Progenitor cell of endocrine pancreas (in vitro differentiated cells): ENCODE measurements around the gene CCDC126. TPM values are rescaled to one million over a fixed set of nuclear protein-coding genes. Genes with fewer than 3 reads are reported as not detected.

ENCODE experiments used
- DNase-seq: peaks from one replicate; pipeline ENCODE4 v3.0.0; 2021; ENCODE audit warnings: low spot score; ENCODE audit not compliant: unreplicated experiment
- H3K27ac Mint-ChIP-seq: 2 replicates; pipeline ENCODE4 v1.8.0; 2021; ENCODE audit warnings: mild to moderate bottlenecking, moderate library complexity, mixed read lengths
- H3K27me3 Mint-ChIP-seq: 2 replicates; pipeline ENCODE4 v1.8.0; 2021; ENCODE audit warnings: mixed read lengths
- H3K36me3 Mint-ChIP-seq: 2 replicates; pipeline ENCODE4 v1.8.0; 2022; ENCODE audit warnings: mixed read lengths; ENCODE audit not compliant: insufficient read depth
- H3K4me1 Mint-ChIP-seq: 2 replicates; pipeline ENCODE4 v1.8.0; 2021; ENCODE audit warnings: low read depth, mixed read lengths
- H3K4me3 Mint-ChIP-seq: 2 replicates; pipeline ENCODE4 v1.8.0; 2021; ENCODE audit warnings: low read depth, mild to moderate bottlenecking, moderate library complexity, mixed read lengths
- H3K9me3 Mint-ChIP-seq: 2 replicates; pipeline ENCODE4 v1.8.0; 2021; ENCODE audit warnings: low read depth, mixed read lengths
- total RNA-seq: library from RNA; stranded (reverse); gene quantifications from 2 replicates; pipeline ENCODE4 v1.2.1, GENCODE V29; 2021
- TF ChIP-seq, protein P1 (sequence below): fragments of 200-600 bp; sonication (generic); IDR thresholded peaks from one replicate; pipeline ENCODE4 v1.5.0; 2021; ENCODE audit warnings: antibody characterized with exemption, mild to moderate bottlenecking; ENCODE audit not compliant: unreplicated experiment

CCDC126 gene
- total RNA-seq, 1 donor from 2014 or later = 21.3 TPM

DNA sequence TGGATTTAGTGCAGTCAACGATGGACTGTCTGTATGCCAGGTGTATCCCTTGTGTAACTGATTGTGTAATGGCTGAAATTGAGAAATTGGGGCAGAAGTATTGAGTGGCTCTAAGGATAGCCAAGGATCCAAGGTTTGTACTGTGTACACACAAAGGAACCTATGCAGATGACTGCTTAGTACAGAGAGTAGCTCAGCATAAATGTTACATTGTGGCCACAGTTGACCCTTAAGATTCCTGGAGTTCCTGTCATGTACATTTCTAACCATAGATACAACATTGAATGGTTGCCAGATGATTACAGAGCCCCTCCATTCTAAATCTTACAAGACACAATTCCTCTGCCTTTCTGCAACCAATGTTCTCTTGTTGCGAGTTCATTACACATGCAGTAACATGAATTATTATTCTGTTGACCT lies 25.3 kb downstream of the CCDC126 start:
- H3K27me3 Mint-ChIP-seq = no peaks in the 10 kb centered on the region
- peaks cover 6% of the 10 kb centered on the region for H3K4me1 Mint-ChIP-seq
- TF ChIP-seq, protein P1, sequence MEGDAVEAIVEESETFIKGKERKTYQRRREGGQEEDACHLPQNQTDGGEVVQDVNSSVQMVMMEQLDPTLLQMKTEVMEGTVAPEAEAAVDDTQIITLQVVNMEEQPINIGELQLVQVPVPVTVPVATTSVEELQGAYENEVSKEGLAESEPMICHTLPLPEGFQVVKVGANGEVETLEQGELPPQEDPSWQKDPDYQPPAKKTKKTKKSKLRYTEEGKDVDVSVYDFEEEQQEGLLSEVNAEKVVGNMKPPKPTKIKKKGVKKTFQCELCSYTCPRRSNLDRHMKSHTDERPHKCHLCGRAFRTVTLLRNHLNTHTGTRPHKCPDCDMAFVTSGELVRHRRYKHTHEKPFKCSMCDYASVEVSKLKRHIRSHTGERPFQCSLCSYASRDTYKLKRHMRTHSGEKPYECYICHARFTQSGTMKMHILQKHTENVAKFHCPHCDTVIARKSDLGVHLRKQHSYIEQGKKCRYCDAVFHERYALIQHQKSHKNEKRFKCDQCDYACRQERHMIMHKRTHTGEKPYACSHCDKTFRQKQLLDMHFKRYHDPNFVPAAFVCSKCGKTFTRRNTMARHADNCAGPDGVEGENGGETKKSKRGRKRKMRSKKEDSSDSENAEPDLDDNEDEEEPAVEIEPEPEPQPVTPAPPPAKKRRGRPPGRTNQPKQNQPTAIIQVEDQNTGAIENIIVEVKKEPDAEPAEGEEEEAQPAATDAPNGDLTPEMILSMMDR = no peak
- H3K4me3 Mint-ChIP-seq = no peak overlapping the region
- H3K36me3 Mint-ChIP-seq = peaks cover 22% of the 10 kb centered on the region
- H3K27ac Mint-ChIP-seq = no peak overlapping the region
- peaks cover 15% of the 10 kb centered on the region for H3K9me3 Mint-ChIP-seq
- DNase-seq = no peak

DNA sequence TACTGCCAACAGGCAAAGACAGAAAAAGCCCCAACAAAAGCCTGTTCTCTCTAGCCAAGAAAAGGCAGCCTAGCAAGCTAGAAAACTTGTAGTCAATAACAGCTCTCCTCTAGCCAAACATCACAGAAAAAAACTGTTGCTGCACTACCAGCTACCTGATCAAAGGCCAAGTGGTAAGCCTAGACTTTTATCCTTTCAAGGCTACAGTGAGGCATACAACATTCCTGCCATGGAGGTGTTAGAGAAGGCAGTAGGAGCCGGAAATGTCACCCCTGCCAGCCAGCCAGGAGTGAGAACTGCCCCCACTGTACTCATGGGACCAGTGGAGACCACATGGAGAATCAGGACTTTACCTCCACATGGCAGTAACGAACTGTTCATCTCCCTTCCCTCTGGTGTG lies 31.2 kb downstream of the CCDC126 start:
- H3K36me3 Mint-ChIP-seq = peaks cover 7% of the 10 kb centered on the region
- H3K4me3 Mint-ChIP-seq = no peak overlapping the region
- peaks cover 4% of the 10 kb centered on the region for H3K9me3 Mint-ChIP-seq
- TF ChIP-seq, protein P1 = no peak
- no peak for DNase-seq
- H3K27me3 Mint-ChIP-seq = no peaks in the 10 kb centered on the region
- peaks cover 13% of the 10 kb centered on the region for H3K4me1 Mint-ChIP-seq
- H3K27ac Mint-ChIP-seq = no peak overlapping the region

DNA sequence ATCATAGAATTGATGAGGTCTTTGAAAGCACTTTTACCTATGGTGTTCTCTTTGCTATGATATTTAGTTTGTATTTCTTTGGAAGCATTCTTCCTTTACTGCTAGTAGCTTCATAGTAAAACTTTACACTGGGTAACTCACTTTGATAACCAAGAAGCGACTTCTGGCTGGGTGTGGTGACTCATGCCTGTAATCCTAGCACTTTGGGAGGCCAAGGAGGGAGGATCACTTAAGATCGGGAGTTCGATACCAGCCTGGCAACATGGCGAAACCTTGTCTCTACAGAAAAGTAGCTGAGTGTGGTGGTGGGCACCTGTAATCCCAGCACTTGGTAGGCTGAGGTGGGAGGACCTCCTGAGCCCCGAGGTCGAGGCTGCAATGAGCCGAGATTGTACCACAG lies 36.2 kb downstream of the CCDC126 start:
- Mint-ChIP-seq H3K27ac (no peak overlapping the region), H3K9me3 (peaks cover 4% of the 10 kb centered on the region), H3K36me3 (peaks cover 17% of the 10 kb centered on the region), H3K4me1 (peaks cover 4% of the 10 kb centered on the region), H3K4me3 (no peak overlapping the region), H3K27me3 (no peaks in the 10 kb centered on the region)
- TF ChIP-seq, protein P1 = no peak
- DNase-seq = no peak

DNA sequence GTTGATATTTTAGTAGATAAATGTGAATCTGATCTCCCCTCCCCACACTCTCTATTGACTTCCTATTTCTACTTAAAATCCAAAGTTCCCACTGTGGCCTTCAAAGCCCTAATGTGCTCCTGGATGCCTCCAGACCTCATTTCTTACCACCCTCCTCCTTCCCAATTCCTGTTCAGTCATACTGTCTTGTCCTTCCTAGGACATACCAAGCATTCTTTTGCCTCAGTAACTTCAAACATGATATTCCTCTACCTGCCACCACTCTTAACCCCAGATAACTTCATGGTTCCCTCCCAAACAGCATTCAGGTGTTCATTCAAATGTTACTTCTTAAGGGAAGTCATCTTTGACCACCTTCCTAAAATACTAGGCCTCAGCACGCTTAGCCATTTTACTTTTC lies 48.6 kb downstream of the CCDC126 start:
- peaks cover 4% of the 10 kb centered on the region for H3K4me1 Mint-ChIP-seq
- peaks cover 10% of the 10 kb centered on the region for H3K36me3 Mint-ChIP-seq
- no peaks in the 10 kb centered on the region for H3K27me3 Mint-ChIP-seq
- H3K9me3 Mint-ChIP-seq = peaks cover 5% of the 10 kb centered on the region
- no peak overlapping the region for H3K4me3 Mint-ChIP-seq
- TF ChIP-seq, protein P1 = no peak
- no peak overlapping the region for H3K27ac Mint-ChIP-seq
- DNase-seq = no peak

DNA sequence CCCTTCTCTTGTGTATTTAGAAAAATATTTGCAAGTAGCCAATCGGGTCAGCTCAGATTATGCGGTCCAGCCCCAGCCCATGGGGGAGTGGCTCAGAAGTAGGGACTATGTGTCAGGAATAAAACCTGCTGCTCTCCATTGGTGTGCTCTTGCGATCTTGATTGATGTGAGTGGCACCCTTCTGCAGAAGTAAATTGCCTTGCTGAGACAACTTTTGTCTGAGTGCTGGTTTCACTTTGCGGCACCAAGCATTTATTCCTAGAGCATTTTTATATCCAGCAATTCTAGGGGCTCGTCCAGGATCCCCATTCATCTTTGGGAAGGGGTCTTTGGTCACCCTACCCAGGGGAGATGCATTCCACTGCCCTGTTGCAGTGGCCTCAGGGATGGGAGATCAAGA lies 56.8 kb downstream of the CCDC126 start:
- peaks cover 49% of the 10 kb centered on the region for H3K9me3 Mint-ChIP-seq
- H3K27me3 Mint-ChIP-seq = no peaks in the 10 kb centered on the region
- no peak overlapping the region for H3K27ac Mint-ChIP-seq
- H3K4me3 Mint-ChIP-seq = no peak overlapping the region
- no peaks in the 10 kb centered on the region for H3K4me1 Mint-ChIP-seq
- peaks cover 13% of the 10 kb centered on the region for H3K36me3 Mint-ChIP-seq
- DNase-seq = no peak
- TF ChIP-seq, protein P1 = no peak
